NCI-H446 (cell line): ENCODE data around the gene MYO16.
A peak's percentile ranks its signal among the peaks of the same experiment; 100 is the strongest.
"Not testable (repeated sequence)": the region's sequence is repeated elsewhere in the genome, so short reads cannot be mapped to it uniquely, and the experiment has no call there.

ENCODE experiments used
- DNase-seq, 2 experiments: peaks; one replicate each; lab custom pipeline; 2025; lab: John Stamatoyannopoulos, UW

Gene MYO16

DNA sequence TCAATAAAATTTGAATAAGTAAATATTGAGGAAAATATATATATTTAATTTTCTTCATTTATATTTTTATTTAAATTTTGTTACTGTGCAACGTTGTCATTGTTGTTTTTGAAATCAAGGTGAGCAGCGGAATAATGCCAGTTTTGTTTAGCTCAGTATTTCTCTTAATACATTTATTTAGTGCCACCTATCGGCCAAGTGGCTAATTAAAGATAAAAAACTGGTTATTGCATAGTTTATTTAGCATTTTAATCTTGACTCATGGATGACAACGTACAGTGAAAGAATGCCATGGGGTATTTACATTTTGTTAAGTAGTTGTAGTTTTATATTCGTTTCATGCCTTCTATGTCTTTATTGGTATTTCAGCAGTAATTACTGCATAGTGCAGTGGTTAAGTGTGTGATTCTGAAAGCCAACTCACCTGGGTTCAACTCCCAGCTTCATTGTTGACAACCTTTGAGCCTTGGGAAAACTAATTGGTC lies 265.9 kb downstream of the MYO16 start:
- peak in 1 of 2 experiments; percentile 3 for DNase-seq

GRCh38 chr13:108897955-108898354 lies 268.5 kb downstream of the MYO16 start:
- DNase-seq = no peak

DNA sequence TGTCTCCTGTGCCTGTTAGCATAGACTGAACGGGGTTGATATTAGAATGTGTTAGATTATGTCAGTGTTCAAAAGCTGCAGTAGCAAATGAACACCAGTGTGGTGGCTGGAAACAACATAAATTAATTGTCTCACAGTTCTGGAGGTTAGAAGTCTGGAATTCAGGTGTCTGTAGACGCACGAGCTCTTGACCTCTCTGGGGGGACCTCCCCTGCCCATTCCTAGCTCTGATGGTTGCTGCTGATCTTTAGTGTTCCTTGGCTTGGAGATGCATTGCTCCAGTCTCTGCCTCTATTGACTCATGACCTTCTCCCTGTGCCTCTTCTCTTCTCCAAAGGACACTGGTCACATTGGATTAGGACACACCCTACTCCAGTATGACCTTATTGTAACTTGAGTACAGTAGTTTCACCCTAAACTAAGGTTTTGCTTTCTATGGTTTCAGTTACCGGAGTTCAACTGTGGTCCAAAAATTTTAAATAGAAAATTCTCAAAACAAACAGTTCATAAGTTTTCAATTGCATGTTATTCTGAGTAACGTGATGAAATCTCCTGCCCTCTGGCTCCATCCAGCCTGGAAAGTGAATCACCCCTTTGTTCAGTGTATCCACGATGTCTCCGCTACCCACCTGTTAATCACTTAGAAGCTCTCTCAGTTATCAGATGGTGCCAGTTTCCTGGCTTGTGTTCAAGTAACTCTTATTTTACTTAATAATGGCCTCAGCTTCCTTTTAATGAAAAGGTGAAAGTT lies 273.2 kb downstream of the MYO16 start:
- DNase-seq = no peak

GRCh38 chr13:108903613-108904012 lies 274.2 kb downstream of the MYO16 start:
- no peak for DNase-seq

- DNase-seq = no peak
Measured at GRCh38 chr13:108911807-108912206, 282.4 kb downstream of the MYO16 start.

- DNase-seq = not testable (repeated sequence)
Measured at GRCh38 chr13:108913731-108914130, 284.3 kb downstream of the MYO16 start.

DNA sequence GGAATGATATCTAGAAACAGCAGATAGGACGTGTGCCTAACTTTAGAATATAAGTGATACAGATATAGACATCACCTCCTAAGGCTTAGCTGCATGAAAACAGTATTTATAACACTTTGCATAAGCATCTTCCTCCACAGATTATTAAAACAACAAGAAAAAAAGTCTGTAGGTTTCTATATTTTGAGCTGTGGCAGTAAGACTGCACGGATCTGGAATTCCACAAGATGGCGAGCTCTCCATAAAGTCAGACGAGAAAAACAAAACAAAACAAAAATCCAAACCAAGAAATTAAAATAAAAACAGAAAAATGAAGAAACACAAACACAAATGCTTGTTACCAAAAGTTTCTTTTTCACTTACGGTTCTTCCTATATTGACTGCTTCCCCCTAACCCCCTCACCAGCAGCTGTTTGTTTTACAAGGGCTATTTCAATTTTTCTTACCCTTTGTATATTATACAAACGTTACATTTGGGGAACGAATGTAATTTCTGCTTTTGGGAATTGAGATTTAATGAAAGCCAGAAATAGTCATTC lies 285.8 kb downstream of the MYO16 start:
- no peak for DNase-seq

DNA sequence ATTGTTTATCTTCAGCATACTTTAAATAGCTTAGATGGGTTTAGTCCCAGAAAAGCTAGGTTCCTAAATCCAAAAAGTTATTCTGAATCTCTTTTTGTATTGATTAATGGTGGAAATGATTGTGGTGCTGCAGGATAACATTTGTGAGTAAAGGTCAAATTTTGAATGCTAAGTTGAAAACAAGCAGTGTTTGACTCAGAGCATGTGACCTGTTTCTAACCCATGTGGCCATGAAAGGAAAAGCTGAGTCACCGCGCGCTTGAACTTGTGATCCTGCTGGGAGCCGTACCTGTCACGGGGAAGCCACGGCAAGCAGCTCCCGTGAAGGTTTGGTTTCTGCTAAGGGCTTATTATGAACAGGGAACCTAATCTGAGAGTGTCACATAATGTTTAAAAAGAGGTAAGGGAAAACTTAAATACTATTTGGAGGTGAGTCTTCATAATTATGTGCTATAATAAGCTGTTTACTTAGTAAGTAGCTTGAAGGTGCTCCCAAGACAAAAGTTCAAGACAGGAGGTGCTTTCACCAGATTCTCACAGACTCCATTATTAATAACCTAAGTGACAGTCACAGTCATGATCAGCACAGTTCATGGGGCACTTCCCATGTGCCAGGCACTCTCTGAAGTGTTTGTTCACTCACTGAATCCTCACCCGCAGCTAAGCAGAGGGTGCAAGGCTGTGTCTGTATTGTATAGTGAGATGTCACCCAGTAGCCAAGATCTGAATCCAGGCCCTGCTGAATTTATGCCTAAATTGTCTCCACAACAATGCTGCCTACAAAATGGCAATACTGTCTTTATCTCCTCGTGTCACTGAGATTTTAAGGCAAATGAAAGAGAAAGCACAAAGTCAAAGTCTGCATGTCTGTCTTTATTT lies 286.5 kb downstream of the MYO16 start:
- DNase-seq = no peak

GRCh38 chr13:108917581-108917980 lies 288.2 kb downstream of the MYO16 start:
- DNase-seq = no peak

DNA sequence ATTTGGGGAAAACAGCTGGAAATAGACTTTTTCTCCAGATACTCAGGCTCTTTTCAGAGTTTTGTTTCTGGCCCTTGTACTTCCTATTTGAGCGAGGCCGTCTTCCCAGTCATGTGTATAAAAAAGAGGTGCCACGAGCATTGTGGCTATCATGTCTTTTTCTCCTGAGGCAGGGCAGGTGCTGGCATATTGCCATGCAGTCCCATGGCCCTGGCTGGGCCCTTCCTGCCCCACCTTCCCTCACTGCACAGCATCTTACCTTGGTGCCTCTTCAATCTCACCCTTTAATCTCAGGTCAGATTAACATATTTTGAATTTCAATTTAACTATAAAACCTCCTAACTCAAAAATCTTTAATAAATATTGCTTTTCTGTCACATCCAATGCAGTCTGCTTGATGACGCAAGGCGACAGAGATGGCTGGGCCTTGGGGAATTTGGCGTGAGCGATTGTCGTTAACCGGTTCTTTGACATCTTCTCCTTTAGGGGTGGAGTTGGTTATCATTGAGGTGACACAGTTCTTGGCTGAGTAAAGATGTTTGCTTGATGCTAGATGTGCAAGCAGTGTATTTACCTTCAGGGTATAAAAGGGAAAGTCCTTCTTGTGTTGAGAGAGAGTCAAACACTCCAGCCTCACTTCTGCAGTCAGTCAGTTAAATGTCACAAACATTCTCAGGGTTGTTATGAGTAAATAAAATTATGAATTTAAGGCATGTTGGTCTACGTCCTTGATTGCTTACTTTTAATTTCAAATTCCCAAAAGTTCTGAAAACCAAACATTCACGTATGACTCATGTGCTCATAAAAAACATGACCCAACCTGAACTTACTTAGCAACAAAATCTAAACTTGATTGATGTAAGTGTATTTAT lies 289.9 kb downstream of the MYO16 start:
- DNase-seq = no peak

GRCh38 chr13:108920137-108920536 lies 290.7 kb downstream of the MYO16 start:
- no peak for DNase-seq

GRCh38 chr13:108921238-108921637 lies 291.8 kb downstream of the MYO16 start:
- DNase-seq = no peak

GRCh38 chr13:108922108-108922507 lies 292.7 kb downstream of the MYO16 start:
- DNase-seq = no peak

- no peak for DNase-seq
Measured at GRCh38 chr13:108923386-108924047, 294.1 kb downstream of the MYO16 start.

- DNase-seq = no peak
Measured at GRCh38 chr13:108924134-108924533, 294.7 kb downstream of the MYO16 start.

DNA sequence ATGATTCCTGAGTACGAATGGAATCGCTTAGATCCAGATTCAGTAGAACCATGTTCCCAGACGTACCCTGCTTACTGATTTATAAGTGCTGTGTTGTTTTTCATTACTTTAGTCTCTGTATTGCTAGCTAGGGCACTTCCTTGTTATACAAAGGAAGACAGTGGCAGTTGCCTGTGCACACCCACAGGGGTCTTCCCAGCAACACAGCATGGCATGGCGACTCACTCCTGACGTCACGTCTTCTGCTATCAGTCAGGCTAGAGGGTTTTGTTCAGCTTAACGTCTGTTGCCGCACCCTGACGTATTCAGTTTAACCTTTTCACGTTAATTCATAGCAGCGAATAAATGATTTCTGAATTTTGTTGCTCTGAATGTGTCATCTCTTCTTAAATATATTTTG lies 295.1 kb downstream of the MYO16 start:
- no peak for DNase-seq

GRCh38 chr13:108925070-108925469 lies 295.7 kb downstream of the MYO16 start:
- DNase-seq = no peak

DNA sequence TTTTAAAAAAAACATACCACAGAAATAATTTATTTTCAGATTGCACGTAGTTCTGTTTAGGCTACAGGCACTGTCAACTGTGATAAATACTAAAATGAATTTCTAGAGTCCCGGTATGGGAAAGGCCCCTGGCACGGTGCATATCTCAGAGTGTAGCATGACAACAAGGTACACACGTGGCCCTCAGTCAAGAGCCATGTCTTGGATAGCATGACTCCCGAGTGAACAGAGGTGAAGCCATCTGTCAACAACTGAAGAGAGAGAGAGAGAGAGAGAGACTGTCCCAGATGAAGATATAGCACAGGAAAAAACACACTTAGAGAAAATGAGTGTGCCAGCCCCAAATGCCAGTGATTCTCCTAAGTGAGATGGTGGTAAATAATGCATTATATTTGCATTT lies 297.5 kb downstream of the MYO16 start:
- DNase-seq = no peak

DNA sequence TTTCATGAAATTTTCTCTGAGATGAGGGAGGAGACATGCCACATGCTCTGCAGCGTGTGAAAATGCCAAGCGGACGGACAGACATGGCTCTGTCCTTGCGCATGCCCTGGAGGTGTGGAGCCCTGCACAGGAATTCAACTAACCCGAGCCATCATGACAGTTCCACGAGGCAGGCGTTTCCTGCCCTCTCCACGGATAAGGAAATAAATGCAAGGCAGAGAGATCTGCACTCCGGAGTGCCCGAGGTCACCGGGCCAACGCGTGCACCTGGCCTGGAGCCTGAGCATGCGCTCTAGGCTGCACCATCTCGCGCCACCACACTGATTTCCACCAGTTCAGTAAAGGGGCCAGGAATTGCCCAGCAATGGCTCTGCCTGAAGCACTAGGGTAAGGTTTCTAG lies 298.2 kb downstream of the MYO16 start:
- no peak for DNase-seq

DNA sequence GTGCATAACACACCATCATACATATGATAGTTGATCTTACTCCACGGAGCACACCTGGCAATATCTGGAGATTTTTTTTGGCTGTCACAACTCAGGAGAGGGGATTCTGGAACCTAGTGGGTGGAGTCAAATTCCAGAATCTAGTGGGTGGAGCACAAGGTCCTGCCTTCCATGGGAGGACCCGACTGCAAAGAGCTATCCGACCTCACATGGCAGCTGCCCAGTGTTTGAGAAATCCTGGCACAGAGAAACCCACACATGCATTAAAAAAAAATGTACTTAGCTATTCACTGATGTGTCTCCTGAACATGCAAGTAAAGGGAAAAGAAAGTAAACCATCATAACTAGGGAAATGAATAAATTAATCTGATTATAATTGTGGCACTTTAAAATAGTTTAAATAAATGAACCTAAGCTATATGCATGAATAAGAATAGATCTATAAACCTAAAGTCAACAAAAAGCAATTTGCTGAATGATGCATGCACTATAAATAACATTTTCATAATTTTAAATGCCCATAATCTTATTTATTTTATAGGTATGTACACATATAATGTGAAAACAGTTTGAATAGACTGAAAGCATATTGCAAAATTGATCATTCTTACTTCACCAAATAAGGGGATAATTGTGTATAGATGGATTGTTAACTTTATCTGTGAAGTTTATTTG lies 300.3 kb downstream of the MYO16 start:
- no peak for DNase-seq

DNA sequence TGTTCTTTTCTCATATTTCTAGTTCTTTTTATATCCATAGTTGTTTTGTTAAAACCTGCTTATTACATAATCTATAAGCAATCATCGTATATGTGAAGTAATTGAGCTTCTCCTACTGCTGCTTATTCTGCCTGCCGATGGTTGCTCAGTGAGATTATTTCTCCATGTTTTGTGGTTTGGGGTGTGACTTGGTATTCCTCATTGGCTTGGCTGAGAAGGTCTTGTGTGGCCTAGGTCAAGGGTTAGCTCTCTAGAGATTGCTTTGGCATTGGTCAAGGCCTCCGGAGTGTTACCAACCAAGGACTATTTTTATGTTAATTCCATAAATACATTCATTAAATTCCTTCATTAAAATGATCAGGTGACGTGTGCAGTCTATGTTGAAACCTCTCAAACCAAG lies 302.8 kb downstream of the MYO16 start:
- no peak for DNase-seq
